IMR-90 (cell line): Measurements from ENCODE around the gene NRIP1. TPM values are rescaled to one million over a fixed set of nuclear protein-coding genes. Genes with fewer than 3 reads are reported as not detected.
"Not testable (repeated sequence)": the region's sequence is repeated elsewhere in the genome, so short reads cannot be mapped to it uniquely, and the experiment has no call there.

Source experiments
- ATAC-seq: fragments of 200-7000 bp; cut with Tn5 transposase; 2 replicates; pipeline ENCODE4 v1.9.1; 2020; ENCODE audit warnings: low read depth, mild to moderate bottlenecking, moderate library complexity
- BruUV-seq: library from RNA; stranded (reverse); fragments of 400-500 nt; replicated peaks from 2 replicates; lab custom pipeline; 2021; lab: Mats Ljungman, UMichigan
- CTCF ChIA-PET: fragments of 300-600 bp; formaldehyde crosslinking; extraction: SDS; loops from one replicate; lab custom pipeline; 2021; ENCODE audit warnings: antibody characterized with exemption; lab: Yijun Ruan, JAX
- POLR2A ChIA-PET: fragments of 300-600 bp; sonication (Branson Sonifier 250); formaldehyde crosslinking; loops from one replicate; lab custom pipeline; 2022; ENCODE audit warnings: antibody characterized with exemption; ENCODE audit not compliant: unreplicated experiment; lab: Charles Lee
- DNase-seq: peaks from one replicate; pipeline ENCODE4 v3.0.0; 2013
- H2AFZ ChIP-seq: replicated peaks from 2 replicates; pipeline ENCODE3; 2013; ENCODE audit warnings: low read length, mild to moderate bottlenecking; ENCODE audit not compliant: poor library complexity
- H2AK5ac ChIP-seq: 2 replicates; pipeline ENCODE4 v1.6.1; 2013; ENCODE audit warnings: low read depth, low read length, inconsistent platforms
- H2AK9ac ChIP-seq: replicated peaks from 2 replicates; pipeline ENCODE3; 2013; ENCODE audit warnings: mild to moderate bottlenecking, low read depth, low read length, moderate library complexity; ENCODE audit not compliant: poor library complexity
- H2BK120ac ChIP-seq: 2 replicates; pipeline ENCODE4 v1.6.1; 2013; ENCODE audit warnings: low read depth, low read length, inconsistent platforms
- H2BK15ac ChIP-seq: 3 replicates; pipeline ENCODE4 v1.6.1; 2013; ENCODE audit warnings: low read depth, low read length, inconsistent platforms
- H2BK20ac ChIP-seq: 2 replicates; pipeline ENCODE4 v1.6.1; 2013; ENCODE audit warnings: low read depth, mild to moderate bottlenecking, inconsistent platforms, low read length, moderate library complexity
- H2BK5ac ChIP-seq: 2 replicates; pipeline ENCODE4 v1.6.1; 2013; ENCODE audit warnings: mild to moderate bottlenecking, low read depth, low read length, inconsistent platforms; ENCODE audit not compliant: poor library complexity, severe bottlenecking
- H3K14ac ChIP-seq: replicated peaks from 2 replicates; pipeline ENCODE4 v1.6.1; 2013; ENCODE audit warnings: low read depth, low read length, inconsistent platforms
- H3K18ac ChIP-seq: 2 replicates; pipeline ENCODE4 v1.6.1; 2013; ENCODE audit warnings: low read depth, low read length, control low read depth
- H3K23ac ChIP-seq: 2 replicates; pipeline ENCODE4 v1.6.1; 2013; ENCODE audit warnings: low read depth, low read length, inconsistent platforms
- H3K27ac ChIP-seq: 2 replicates; pipeline ENCODE4 v1.5.1; 2013; ENCODE audit warnings: mild to moderate bottlenecking, control low read depth, low read length; ENCODE audit not compliant: insufficient read depth
- H3K27me3 ChIP-seq: 2 replicates; pipeline ENCODE4 v1.6.1; 2013; ENCODE audit warnings: low read length; ENCODE audit not compliant: control insufficient read depth, insufficient read depth
- H3K36me3 ChIP-seq: 2 replicates; pipeline ENCODE4 v1.6.1; 2013; ENCODE audit warnings: low read length, mixed read lengths; ENCODE audit not compliant: control insufficient read depth, insufficient read depth
- H3K4ac ChIP-seq: 2 replicates; pipeline ENCODE4 v1.6.1; 2013; ENCODE audit warnings: low read depth, low read length, inconsistent platforms
- H3K4me1 ChIP-seq: 2 replicates; pipeline ENCODE4 v1.6.1; 2013; ENCODE audit warnings: low read length, mixed read lengths; ENCODE audit not compliant: control insufficient read depth, insufficient read depth
- H3K4me2 ChIP-seq: 2 replicates; pipeline ENCODE4 v1.6.1; 2013; ENCODE audit warnings: low read depth, mild to moderate bottlenecking, control low read depth, low read length, moderate library complexity
- H3K4me3 ChIP-seq: 2 replicates; pipeline ENCODE4 v1.5.1; 2013; ENCODE audit warnings: low read depth, mild to moderate bottlenecking, control low read depth, low read length, moderate library complexity; ENCODE audit not compliant: insufficient read depth
- H3K56ac ChIP-seq: 2 replicates; pipeline ENCODE4 v1.6.1; 2013; ENCODE audit warnings: low read length, inconsistent platforms; ENCODE audit not compliant: insufficient read depth; ENCODE audit errors: extremely low read depth
- H3K79me1 ChIP-seq, 2 experiments: 2 replicates each; pipeline ENCODE4 v1.6.1; 2013; ENCODE audit warnings: low read length in 2 of 2, inconsistent platforms in 1 of 2, low read depth in 1 of 2
- H3K9ac ChIP-seq: 2 replicates; pipeline ENCODE4 v1.6.1; 2013; ENCODE audit warnings: low read depth, low read length, control low read depth
- H3K9me1 ChIP-seq: 2 replicates; pipeline ENCODE4 v1.6.1; 2013; ENCODE audit warnings: low read length, inconsistent platforms; ENCODE audit not compliant: insufficient read depth
- H3K9me3 ChIP-seq: 2 replicates; pipeline ENCODE4 v1.6.1; 2013; ENCODE audit warnings: low read length; ENCODE audit not compliant: control insufficient read depth, insufficient read depth
- H4K20me1 ChIP-seq: 2 replicates; pipeline ENCODE4 v1.6.1; 2013; ENCODE audit warnings: low read length, inconsistent platforms; ENCODE audit not compliant: insufficient read depth
- H4K5ac ChIP-seq: 2 replicates; pipeline ENCODE4 v1.6.1; 2013; ENCODE audit warnings: mild to moderate bottlenecking, low read depth, low read length, control low read depth
- H4K8ac ChIP-seq, 2 experiments: 2 replicates each; pipeline ENCODE4 v1.6.1; 2013; ENCODE audit warnings: low read depth in 2 of 2, low read length in 2 of 2, control low read depth in 1 of 2, inconsistent platforms in 1 of 2
- H4K91ac ChIP-seq: 2 replicates; pipeline ENCODE4 v1.6.1; 2013; ENCODE audit warnings: low read depth, low read length, inconsistent platforms; ENCODE audit not compliant: insufficient read depth
- POLR2A ChIP-seq: IDR thresholded peaks from 2 replicates; pipeline ENCODE4 v1.6.1; 2012; ENCODE audit warnings: mild to moderate bottlenecking, low read depth, low read length
- USF2 ChIP-seq: fragments of 150-350 bp; IDR thresholded peaks from 2 replicates; pipeline ENCODE4 v1.6.1; 2017; ENCODE audit warnings: mild to moderate bottlenecking, antibody characterized with exemption, low read length, low read depth
- WGBS, 2 experiments: methylation state at CpG; one replicate each; pipeline versions ENCODE4 v1.1.5 to v1.1.7; 2013; ENCODE audit warnings: missing lambda C conversion rate in 2 of 2; ENCODE audit not compliant: insufficient read length in 1 of 2; ENCODE audit errors: extremely low coverage in 2 of 2; 5-methylcytosine and 5-hydroxymethylcytosine counted together
- dilution Hi-C: fragments of 300-500 bp; cut with HindIII; formaldehyde crosslinking; loops from one replicate; pipeline ENCODE4 v1.14.3; 2018; ENCODE audit warnings: low sequenced_read_pairs; ENCODE audit not compliant: unreplicated experiment
- in situ Hi-C: fragments of 300-500 bp; cut with MboI; formaldehyde crosslinking; loops from 3 replicates; pipeline ENCODE4 v1.14.3; 2019; ENCODE audit warnings: low sequenced_read_pairs, inconsistent platforms, mixed read lengths
- intact Hi-C: fragments of 100-400 bp; cut with micrococcal nuclease; formaldehyde crosslinking; loops from 2 replicates; pipeline ENCODE4 v1.10.0; 2022
- polyA plus RNA-seq, 3 experiments: library from polyadenylated mRNA; depleted of rRNA; stranded (reverse); fragments of >200 nt; gene quantifications; 2 replicates each; pipeline ENCODE4 v1.2.3, GENCODE V29; 2012; ENCODE audit warnings: low replicate concordance in 1 of 3
- total RNA-seq: library from RNA; depleted of rRNA; stranded (reverse); fragments of >200 nt; gene quantifications from 2 replicates; pipeline ENCODE4 v1.2.3, GENCODE V29; 2012

Gene NRIP1
- total and polyA plus RNA-seq, 2 of the 4 experiments (the other 2 are of a cell fraction): 9.6 to 73.8 TPM

- no peak overlapping the region for H3K23ac ChIP-seq
- H2AK5ac ChIP-seq: no peak overlapping the region
- H2AFZ ChIP-seq: no peak overlapping the region
- no peak for TF ChIP-seq POLR2A
- TF ChIP-seq USF2: 0 out of 2 replicates have a peak, but pooled peaks have one; percentile 41
- no peak overlapping the region for H4K8ac ChIP-seq
- H3K79me1 ChIP-seq: peaks cover 0 to 10% of the 10 kb centered on the region in 2 experiments; a peak in 1 of 4 replicates
- H2BK5ac ChIP-seq: peak overlapping the region; percentile 14
- peak; percentile 92 for ATAC-seq
- H4K20me1 ChIP-seq: no peaks in the 10 kb centered on the region
- H3K9me3 ChIP-seq: no peaks in the 10 kb centered on the region
- H3K56ac ChIP-seq: no peak overlapping the region
- no peak overlapping the region for H3K14ac ChIP-seq
- no peak overlapping the region for H2BK120ac ChIP-seq
- no peaks in the 10 kb centered on the region for H3K9me1 ChIP-seq
- H3K4me3 ChIP-seq: no peak overlapping the region
- H3K27me3 ChIP-seq: no peaks in the 10 kb centered on the region
- peak overlapping the region; percentile 18; the same call in 1 of the 2 replicates for H3K4me2 ChIP-seq
- peak overlapping the region; percentile 75; the same call in 1 of the 2 replicates for H3K18ac ChIP-seq
- POLR2A ChIA-PET: no interaction called here
- dilution Hi-C loops (no loop called here), in situ Hi-C loops (no loop called here), intact Hi-C loops (no loop called here)
- H3K9ac ChIP-seq: no peak overlapping the region
- H2BK15ac ChIP-seq: no peak overlapping the region
- H3K4me1 ChIP-seq: peaks cover 13% of the 10 kb centered on the region
- H3K27ac ChIP-seq: peak overlapping the region; percentile 35; the same call in 1 of the 2 replicates
- H2AK9ac ChIP-seq: no peak overlapping the region
- no TSS peak for BruUV-seq
- no peak overlapping the region for H4K91ac ChIP-seq
- H3K36me3 ChIP-seq: no peaks in the 10 kb centered on the region
- WGBS, 2 experiments: no CpG with 5 or more reads among the region's 2 CpGs
- peak; percentile 69 for DNase-seq
- CTCF ChIA-PET: no interaction called here
- H3K4ac ChIP-seq: no peak overlapping the region
- H2BK20ac ChIP-seq: no peak overlapping the region
- H4K5ac ChIP-seq: peak overlapping the region; percentile 36; the same call in 1 of the 2 replicates
These were observed 121.9 kb downstream of the NRIP1 start for GRCh38 chr21:14942801-14943490.

- H4K5ac ChIP-seq, H3K9me1 ChIP-seq, H3K18ac ChIP-seq, H2BK5ac ChIP-seq, H3K4ac ChIP-seq, H3K36me3 ChIP-seq, H2BK120ac ChIP-seq, H3K9me3 ChIP-seq, H2BK20ac ChIP-seq, H3K4me1 ChIP-seq, H3K27me3 ChIP-seq, H2AK9ac ChIP-seq, H4K20me1 ChIP-seq, ATAC-seq, H2AK5ac ChIP-seq, H3K79me1 ChIP-seq, H3K4me2 ChIP-seq, H3K14ac ChIP-seq, CTCF ChIA-PET, H4K91ac ChIP-seq, H3K4me3 ChIP-seq, H2AFZ ChIP-seq, H3K9ac ChIP-seq, POLR2A ChIA-PET, H3K23ac ChIP-seq, H3K56ac ChIP-seq, H2BK15ac ChIP-seq, dilution Hi-C loops, H3K27ac ChIP-seq, in situ Hi-C loops, BruUV-seq, DNase-seq, intact Hi-C loops, H4K8ac ChIP-seq: not testable (repeated sequence)
- WGBS, 2 experiments: no CpG with 5 or more reads among the region's 13 CpGs
These were observed 137.5 kb downstream of the NRIP1 start for GRCh38 chr21:14927324-14927723.
